Osteocyte (in vitro differentiated cells): ENCODE measurements around the gene RNF112. TPM values are rescaled to one million over a fixed set of nuclear protein-coding genes. Genes with fewer than 3 reads are reported as not detected.
"Not testable (repeated sequence)": the region's sequence is repeated elsewhere in the genome, so short reads cannot be mapped to it uniquely, and the experiment has no call there.

Experiments used
- DNase-seq: peaks from one replicate; pipeline ENCODE4 v3.0.0; 2021; ENCODE audit warnings: mixed read lengths; ENCODE audit not compliant: unreplicated experiment; ENCODE audit errors: extremely low spot score
- H3K27ac Mint-ChIP-seq: one replicate; pipeline ENCODE4 v1.8.0; 2021; ENCODE audit warnings: mild to moderate bottlenecking, mixed read lengths; ENCODE audit not compliant: unreplicated experiment
- H3K27me3 Mint-ChIP-seq: one replicate; pipeline ENCODE4 v1.8.0; 2021; ENCODE audit warnings: mixed read lengths; ENCODE audit not compliant: unreplicated experiment
- H3K36me3 Mint-ChIP-seq: one replicate; pipeline ENCODE4 v1.8.0; 2021; ENCODE audit warnings: mixed read lengths; ENCODE audit not compliant: unreplicated experiment
- H3K4me1 Mint-ChIP-seq: one replicate; pipeline ENCODE4 v1.8.0; 2021; ENCODE audit warnings: mixed read lengths; ENCODE audit not compliant: unreplicated experiment
- H3K4me3 Mint-ChIP-seq: one replicate; pipeline ENCODE4 v1.8.0; 2021; ENCODE audit warnings: mild to moderate bottlenecking, moderate library complexity, mixed read lengths; ENCODE audit not compliant: unreplicated experiment
- H3K9me3 Mint-ChIP-seq: one replicate; pipeline ENCODE4 v1.8.0; 2021; ENCODE audit warnings: mixed read lengths; ENCODE audit not compliant: unreplicated experiment
- total RNA-seq: library from RNA; stranded (reverse); gene quantifications from 2 replicates; pipeline ENCODE4 v1.2.1, GENCODE V29; 2021
- TF ChIP-seq, protein P1 (sequence below): fragments of 200-600 bp; sonication (generic); IDR thresholded peaks from 2 replicates; pipeline ENCODE4 v1.5.0; 2021; ENCODE audit warnings: antibody characterized with exemption, mild to moderate bottlenecking, moderate library complexity

RNF112 gene
- total RNA-seq, 1 donor from 2014 or later = 0.89 TPM

GRCh38 chr17:19433727-19434340 lies 22.8 kb downstream of the RNF112 start:
- Mint-ChIP-seq H3K4me3 (no peak overlapping the region), H3K27ac (no peak overlapping the region), H3K9me3 (no peaks in the 10 kb centered on the region), H3K27me3 (peaks cover 26% of the 10 kb centered on the region), H3K36me3 (no peaks in the 10 kb centered on the region), H3K4me1 (no peaks in the 10 kb centered on the region)
- DNase-seq = no peak
- TF ChIP-seq, protein P1, sequence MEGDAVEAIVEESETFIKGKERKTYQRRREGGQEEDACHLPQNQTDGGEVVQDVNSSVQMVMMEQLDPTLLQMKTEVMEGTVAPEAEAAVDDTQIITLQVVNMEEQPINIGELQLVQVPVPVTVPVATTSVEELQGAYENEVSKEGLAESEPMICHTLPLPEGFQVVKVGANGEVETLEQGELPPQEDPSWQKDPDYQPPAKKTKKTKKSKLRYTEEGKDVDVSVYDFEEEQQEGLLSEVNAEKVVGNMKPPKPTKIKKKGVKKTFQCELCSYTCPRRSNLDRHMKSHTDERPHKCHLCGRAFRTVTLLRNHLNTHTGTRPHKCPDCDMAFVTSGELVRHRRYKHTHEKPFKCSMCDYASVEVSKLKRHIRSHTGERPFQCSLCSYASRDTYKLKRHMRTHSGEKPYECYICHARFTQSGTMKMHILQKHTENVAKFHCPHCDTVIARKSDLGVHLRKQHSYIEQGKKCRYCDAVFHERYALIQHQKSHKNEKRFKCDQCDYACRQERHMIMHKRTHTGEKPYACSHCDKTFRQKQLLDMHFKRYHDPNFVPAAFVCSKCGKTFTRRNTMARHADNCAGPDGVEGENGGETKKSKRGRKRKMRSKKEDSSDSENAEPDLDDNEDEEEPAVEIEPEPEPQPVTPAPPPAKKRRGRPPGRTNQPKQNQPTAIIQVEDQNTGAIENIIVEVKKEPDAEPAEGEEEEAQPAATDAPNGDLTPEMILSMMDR = no peak

GRCh38 chr17:19440421-19440820 lies 29.4 kb downstream of the RNF112 start:
- Mint-ChIP-seq H3K27ac (no peak overlapping the region), H3K4me1 (no peaks in the 10 kb centered on the region), H3K27me3 (peaks cover 39% of the 10 kb centered on the region), H3K9me3 (peaks cover 21% of the 10 kb centered on the region), H3K4me3 (no peak overlapping the region), H3K36me3 (peaks cover 2% of the 10 kb centered on the region)
- no peak for DNase-seq
- TF ChIP-seq, protein P1 = no peak

GRCh38 chr17:19441288-19441687 lies 30.3 kb downstream of the RNF112 start:
- not testable (repeated sequence) for H3K4me1 Mint-ChIP-seq, H3K36me3 Mint-ChIP-seq, DNase-seq, H3K27ac Mint-ChIP-seq, H3K4me3 Mint-ChIP-seq
- Mint-ChIP-seq H3K27me3 (peaks cover 38% of the 10 kb centered on the region), H3K9me3 (peaks cover 26% of the 10 kb centered on the region)

- H3K4me3 Mint-ChIP-seq = no peak overlapping the region
- H3K4me1 Mint-ChIP-seq = peaks cover 8% of the 10 kb centered on the region
- TF ChIP-seq, protein P1 = no peak
These were observed 31.7 kb downstream of the RNF112 start for GRCh38 chr17:19442731-19443130.

GRCh38 chr17:19443148-19443547 lies 32.1 kb downstream of the RNF112 start:
- TF ChIP-seq, protein P1 = no peak
- H3K27ac Mint-ChIP-seq = no peak overlapping the region
- peaks cover 23% of the 10 kb centered on the region for H3K27me3 Mint-ChIP-seq
- no peak overlapping the region for H3K4me3 Mint-ChIP-seq
- H3K4me1 Mint-ChIP-seq = peaks cover 10% of the 10 kb centered on the region
- H3K9me3 Mint-ChIP-seq = peaks cover 26% of the 10 kb centered on the region
- no peak for DNase-seq
- peaks cover 2% of the 10 kb centered on the region for H3K36me3 Mint-ChIP-seq

More at GRCh38 chr17:19442731-19443130, 31.7 kb downstream of the RNF112 start:
- Mint-ChIP-seq H3K27ac (no peak overlapping the region), H3K9me3 (peaks cover 26% of the 10 kb centered on the region), H3K36me3 (peaks cover 2% of the 10 kb centered on the region), H3K27me3 (peaks cover 27% of the 10 kb centered on the region)
- no peak for DNase-seq
